Heart left ventricle (tissue), 16 donors: ENCODE measurements around the gene GDA. TPM values are rescaled to one million over a fixed set of nuclear protein-coding genes. Genes with fewer than 3 reads are reported as not detected.

Experiments used
- ATAC-seq, 4 donors: fragments of 200-7000 bp; cut with Tn5 transposase; one replicate each; pipeline ENCODE4 v1.9.1; 2020 to 2022; ENCODE audit warnings: moderate library complexity in 4 of 4, mild to moderate bottlenecking in 3 of 4, moderate number of reproducible peaks in 1 of 4
- DNase-seq, 5 donors: peaks; one replicate each; pipeline ENCODE4 v3.0.0-alpha.2; 2020
- H3K27ac ChIP-seq, 12 donors: fragments of 200-600 bp; sonication (generic) in 4 of 12; one replicate each; pipeline versions ENCODE4 v1.5.0 to v1.8.0; 2016 to 2022; ENCODE audit warnings: mild to moderate bottlenecking in 2 of 12
- H3K27me3 ChIP-seq, 9 donors: fragments of 200-600 bp; sonication (generic) in 2 of 9; one replicate each; pipeline versions ENCODE4 v1.5.1 to v1.8.0; 2016 to 2022; ENCODE audit warnings: mild to moderate bottlenecking in 3 of 9
- H3K36me3 ChIP-seq, 9 donors: fragments of 200-600 bp; sonication (generic) in 2 of 9; one replicate each; pipeline versions ENCODE4 v1.5.0 to v1.8.0; 2018 to 2022; ENCODE audit warnings: mild to moderate bottlenecking in 2 of 9
- H3K4me1 ChIP-seq, 12 donors: fragments of 200-600 bp; sonication (generic) in 4 of 12; one replicate each; pipeline versions ENCODE4 v1.5.0 to v1.8.0; 2016 to 2022; ENCODE audit warnings: mild to moderate bottlenecking in 3 of 12
- H3K4me3 ChIP-seq, 12 donors: fragments of 200-600 bp; sonication (generic) in 4 of 12; one replicate each; pipeline versions ENCODE4 v1.5.0 to v1.8.0; 2017 to 2022; ENCODE audit warnings: mild to moderate bottlenecking in 9 of 12, moderate library complexity in 4 of 12
- H3K9me3 ChIP-seq, 12 donors: fragments of 200-600 bp; sonication (generic) in 4 of 12; one replicate each; pipeline versions ENCODE4 v1.5.0 to v1.8.0; 2016 to 2022; ENCODE audit warnings: mild to moderate bottlenecking in 1 of 12
- CTCF ChIP-seq, 12 donors: fragments of 200-600 bp; sonication (generic) in 4 of 12; IDR thresholded peaks; one replicate each; pipeline versions ENCODE4 v1.5.0 to v1.8.0; 2018 to 2022; ENCODE audit warnings: antibody characterized with exemption in 12 of 12, mild to moderate bottlenecking in 5 of 12
- POLR2A ChIP-seq, 2 donors: fragments of 450-650 bp; IDR thresholded peaks; one replicate each; pipeline ENCODE4 v1.6.1; 2017; ENCODE audit warnings: antibody characterized with exemption in 2 of 2, mild to moderate bottlenecking in 2 of 2, moderate library complexity in 2 of 2
- WGBS, 4 donors: extraction: QIAGEN DNeasy Blood & Tissue Kit in 2 of 4; methylation state at CpG; one replicate each; pipeline versions ENCODE4 v1.1.5 to v1.1.7; 2013 to 2018; 5-methylcytosine and 5-hydroxymethylcytosine counted together
- intact Hi-C, 10 donors: fragments of 100-400 bp; cut with DNase I; formaldehyde crosslinking; loops; one replicate each; pipeline versions ENCODE4 v1.11.1 to v1.14.2; 2022
- polyA plus RNA-seq, 2 donors: library from polyadenylated mRNA; stranded (reverse); fragments of 200-250 nt; gene quantifications; one replicate each; pipeline ENCODE4 v1.2.3, GENCODE V29; 2013
- total RNA-seq, 9 donors: library from RNA; depleted of rRNA in 2 of 9; stranded (reverse); fragments of >200 nt in 2 of 9; fragmentation: NEBNext Ultra II Directional in 3 of 9; extraction: Animal tissue kit (Norgen Biotek cat#: 25700) in 3 of 9; gene quantifications; one replicate each; pipeline versions ENCODE4 v1.1.0 to v1.2.4, GENCODE V29; 2016 to 2023
- donor health status: ischemic (EF 13 %, LVEDD 7.1; RV severe dilation, severe dysfunction).
- donor health status: healthy with polysubstance abuse.
- donor health status: DM: no; HTN: yes; CAD: no.
- donor health status: DM: no; HTN: no; CAD: no.
- donor health status: ischemic (EF 25% LVEDD 6.9; RV normal size, moderate dysfunction).
- donor health status: ischemic (EF 25% LVEDD 5.7; RV mildly dilated, moderate dysfunction).
- donor health status: healthy.
- donor health status: DM: yes; HTN: yes; CAD: no.
- donor health status: ischemic (EF 35%, LVEDD 5.7; RV mildly dilated, moderate dysfunction).
- donor health status: nonischemic (EF 11% LVEDD 7.7; RV severe dilation, severe dysfunction).
- donor health status: DM: yes; HTN: yes; CAD: no.
- donor health status: PGD.
- donor health status: ischemic (EF 29% LVEDD 5.4; RV normal size, mild dysfunction).
- donor health status: nonischemic (EF 23%, LVEDD 6.1; RV moderate dilation, normal function).

Gene GDA
- total and polyA plus RNA-seq, 11 donors, result 0.08 to 1.1 (median 0.19) TPM; not detected in 5

- Histone ChIP-seq H3K36me3 (no peaks in the 10 kb centered on the region), H3K9me3 (no peaks in the 10 kb centered on the region), H3K4me1 (no peaks in the 10 kb centered on the region), H3K27ac (no peak overlapping the region), H3K27me3 (no peaks in the 10 kb centered on the region), H3K4me3 (no peak overlapping the region)
- TF ChIP-seq POLR2A (IDR thresholded peaks at IDR 0.05) (no peak), CTCF (IDR thresholded peaks at IDR 0.05) (no peak)
- ATAC-seq (no peak), DNase-seq (no peak)
- intact Hi-C loops, result no loop called here
- 92 to 94% (median 93%) methylated on average over 2 of the region's 2 CpGs for WGBS, 4 donors
Measured at GRCh38 chr9:72226146-72226812, 77.0 kb downstream of the GDA start.

DNA sequence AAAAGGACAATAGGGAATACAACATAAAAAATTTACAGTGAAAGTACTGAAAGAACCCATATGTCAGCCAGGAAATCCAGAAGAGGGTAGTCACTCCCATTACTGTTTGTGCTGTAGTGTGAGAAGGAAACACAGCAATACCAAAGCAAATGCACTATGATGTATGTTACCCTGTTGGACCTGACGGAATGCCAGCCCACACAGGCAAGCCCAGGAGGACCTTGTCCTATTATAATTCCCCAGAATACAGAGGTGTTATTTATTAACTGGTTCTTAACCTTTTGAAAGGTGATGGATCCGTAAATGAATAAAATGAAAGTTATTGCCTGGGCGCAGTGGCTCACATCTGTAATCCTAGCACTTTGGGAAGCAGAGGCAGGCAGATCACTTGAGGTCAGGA, 79.0 kb downstream of the GDA start:
- H3K36me3 ChIP-seq, result no peaks in the 10 kb centered on the region
- 79 to 87% (median 84%) methylated on average over 3 of the region's 3 CpGs for WGBS, 4 donors
- no peaks in the 10 kb centered on the region for H3K9me3 ChIP-seq
- no peak overlapping the region for H3K4me3 ChIP-seq
- H3K27me3 ChIP-seq, result no peaks in the 10 kb centered on the region
- intact Hi-C loops, result no loop called here
- no peak for ATAC-seq
- TF ChIP-seq POLR2A (IDR thresholded peaks at IDR 0.05) (no peak), CTCF (IDR thresholded peaks at IDR 0.05) (no peak)
- H3K27ac ChIP-seq, result no peak overlapping the region
- H3K4me1 ChIP-seq, result no peaks in the 10 kb centered on the region
- DNase-seq, result no peak

GRCh38 chr9:72232778-72233177, 83.5 kb downstream of the GDA start:
- no peak for DNase-seq
- ATAC-seq, result no peak
- Histone ChIP-seq H3K4me3 (no peak overlapping the region), H3K27me3 (no peaks in the 10 kb centered on the region), H3K4me1 (peaks cover 0 to 3% (median 0%) of the 10 kb centered on the region in 12 donors), H3K9me3 (no peaks in the 10 kb centered on the region), H3K27ac (no peak overlapping the region), H3K36me3 (no peaks in the 10 kb centered on the region)
- intact Hi-C loops, result no loop called here
- WGBS, 4 donors, result 77 to 82% (median 81%) methylated on average over 3 of the region's 3 CpGs
- TF ChIP-seq CTCF (IDR thresholded peaks at IDR 0.05) (no peak), POLR2A (IDR thresholded peaks at IDR 0.05) (no peak)

- intact Hi-C loops, result no loop called here
- no peaks in the 10 kb centered on the region for H3K9me3 ChIP-seq
- no peaks in the 10 kb centered on the region for H3K36me3 ChIP-seq
- H3K4me1 ChIP-seq, result no peaks in the 10 kb centered on the region
- H3K27me3 ChIP-seq, result peaks cover 0 to 9% (median 0%) of the 10 kb centered on the region in 9 donors
- DNase-seq, result no peak
- TF ChIP-seq CTCF (IDR thresholded peaks at IDR 0.05) (no peak), POLR2A (IDR thresholded peaks at IDR 0.05) (no peak)
- ATAC-seq, result no peak
- 73 to 83% (median 79%) methylated on average over 3 of the region's 3 CpGs for WGBS, 4 donors
- no peak overlapping the region for H3K27ac ChIP-seq
- H3K4me3 ChIP-seq, result no peak overlapping the region
Measured at GRCh38 chr9:72247549-72247948, 98.3 kb downstream of the GDA start.
